Uterus (tissue), 2 donors: ENCODE data around the gene C3orf70.

Source experiments
- POLR2A ChIP-seq, 2 donors: fragments of 450-650 bp; IDR thresholded peaks; one replicate each; pipeline ENCODE4 v1.6.1; 2016; ENCODE audit warnings: antibody characterized with exemption in 2 of 2, mild to moderate bottlenecking in 1 of 2, moderate library complexity in 1 of 2
- TF ChIP-seq, protein P1 (sequence below), 4 experiments: fragments of 200-600 bp in 2 of 4; fragments of 450-650 bp in 2 of 4; sonication (generic) in 2 of 4; IDR thresholded peaks; one replicate each; pipeline ENCODE4 v1.5.1; 2016 to 2019; ENCODE audit warnings: antibody characterized with exemption in 4 of 4, mild to moderate bottlenecking in 2 of 4, moderate library complexity in 1 of 4

DNA sequence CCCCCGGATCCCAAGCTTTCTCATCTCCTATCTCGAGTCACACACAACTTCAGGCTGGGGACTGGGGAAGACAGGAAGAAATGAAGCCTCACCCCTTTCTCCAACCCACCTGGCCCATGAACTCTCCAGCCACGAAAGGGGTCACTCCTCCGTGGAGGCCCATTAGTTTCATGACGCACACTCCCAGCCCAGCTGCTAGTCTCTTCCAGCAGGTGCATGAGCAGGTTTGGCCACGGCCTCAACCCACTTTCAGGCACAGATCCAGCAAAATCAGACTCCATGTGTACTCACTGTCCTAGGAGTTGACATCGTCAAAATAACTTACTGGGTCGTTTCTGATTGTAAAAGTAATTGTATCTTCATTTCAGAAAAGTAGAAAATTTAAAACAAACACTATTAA, 76.6 kb downstream of the C3orf70 start:
- TF ChIP-seq, protein P1, sequence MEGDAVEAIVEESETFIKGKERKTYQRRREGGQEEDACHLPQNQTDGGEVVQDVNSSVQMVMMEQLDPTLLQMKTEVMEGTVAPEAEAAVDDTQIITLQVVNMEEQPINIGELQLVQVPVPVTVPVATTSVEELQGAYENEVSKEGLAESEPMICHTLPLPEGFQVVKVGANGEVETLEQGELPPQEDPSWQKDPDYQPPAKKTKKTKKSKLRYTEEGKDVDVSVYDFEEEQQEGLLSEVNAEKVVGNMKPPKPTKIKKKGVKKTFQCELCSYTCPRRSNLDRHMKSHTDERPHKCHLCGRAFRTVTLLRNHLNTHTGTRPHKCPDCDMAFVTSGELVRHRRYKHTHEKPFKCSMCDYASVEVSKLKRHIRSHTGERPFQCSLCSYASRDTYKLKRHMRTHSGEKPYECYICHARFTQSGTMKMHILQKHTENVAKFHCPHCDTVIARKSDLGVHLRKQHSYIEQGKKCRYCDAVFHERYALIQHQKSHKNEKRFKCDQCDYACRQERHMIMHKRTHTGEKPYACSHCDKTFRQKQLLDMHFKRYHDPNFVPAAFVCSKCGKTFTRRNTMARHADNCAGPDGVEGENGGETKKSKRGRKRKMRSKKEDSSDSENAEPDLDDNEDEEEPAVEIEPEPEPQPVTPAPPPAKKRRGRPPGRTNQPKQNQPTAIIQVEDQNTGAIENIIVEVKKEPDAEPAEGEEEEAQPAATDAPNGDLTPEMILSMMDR (IDR thresholded peaks at IDR 0.05): no peak
- no peak for TF ChIP-seq POLR2A (IDR thresholded peaks at IDR 0.05)
